DMS79 treated with DMSO at 0.1 percent for 48 hours (cell line): ENCODE results near the gene MARK2.
"Not testable (repeated sequence)": the region's sequence is repeated elsewhere in the genome, so short reads cannot be mapped to it uniquely, and the experiment has no call there.

Source experiments
- DNase-seq: peaks from one replicate; lab custom pipeline; 2025; lab: John Stamatoyannopoulos, UW

MARK2 gene

GRCh38 chr11:63838678-63839507, at the start of gene MARK2:
Gene MARK2 (plus strand): TSS chr11:63839110. CDS start chr11:63839507, 397 bp downstream.
- DNase-seq, result peak; percentile 100

GRCh38 chr11:63791495-63792167, 47.3 kb upstream of the MARK2 start:
- DNase-seq, result no peak

GRCh38 chr11:63793161-63793560, 45.7 kb upstream of the MARK2 start:
- no peak for DNase-seq

- no peak for DNase-seq
Measured at GRCh38 chr11:63795066-63795465, 43.8 kb upstream of the MARK2 start.

GRCh38 chr11:63800921-63801320, 38.0 kb upstream of the MARK2 start:
- no peak for DNase-seq

- no peak for DNase-seq
Measured at GRCh38 chr11:63802637-63803414, 36.1 kb upstream of the MARK2 start.

GRCh38 chr11:63804259-63804658, 34.7 kb upstream of the MARK2 start:
- DNase-seq, result no peak

GRCh38 chr11:63805844-63806415, 33.0 kb upstream of the MARK2 start:
- no peak for DNase-seq

GRCh38 chr11:63810383-63810782, 28.5 kb upstream of the MARK2 start:
- not testable (repeated sequence) for DNase-seq

GRCh38 chr11:63811522-63811921, 27.4 kb upstream of the MARK2 start:
- no peak for DNase-seq

- DNase-seq, result peak; percentile 78
Measured at GRCh38 chr11:63813035-63813562, 25.8 kb upstream of the MARK2 start, which contains the start of gene SPINDOC. Gene SPINDOC (plus strand): TSS chr11:63813456. CDS start chr11:63813687, 231 bp downstream.

GRCh38 chr11:63813563-63814382, 25.1 kb upstream of the MARK2 start:
- DNase-seq, result peak; percentile 23

GRCh38 chr11:63814383-63814736, 24.6 kb upstream of the MARK2 start:
- DNase-seq, result no peak

- no peak for DNase-seq
Measured at GRCh38 chr11:63816166-63816565, 22.7 kb upstream of the MARK2 start.

GRCh38 chr11:63816732-63817131, 22.2 kb upstream of the MARK2 start:
- DNase-seq, result no peak

- DNase-seq, result no peak
Measured at GRCh38 chr11:63817758-63818498, 21.0 kb upstream of the MARK2 start.

GRCh38 chr11:63818609-63819008, 20.3 kb upstream of the MARK2 start:
- DNase-seq, result no peak

GRCh38 chr11:63821411-63821810, 17.5 kb upstream of the MARK2 start:
- no peak for DNase-seq

- no peak for DNase-seq
Measured at GRCh38 chr11:63826471-63827190, 12.3 kb upstream of the MARK2 start.
